IMR-90 (cell line): ENCODE data around the gene TRIM47. TPM values are rescaled to one million over a fixed set of nuclear protein-coding genes. Genes with fewer than 3 reads are reported as not detected.

Source experiments
- ATAC-seq: fragments of 200-7000 bp; cut with Tn5 transposase; 2 replicates; pipeline ENCODE4 v1.9.1; 2020; ENCODE audit warnings: low read depth, mild to moderate bottlenecking, moderate library complexity
- BruUV-seq: library from RNA; stranded (reverse); fragments of 400-500 nt; replicated peaks from 2 replicates; lab custom pipeline; 2021; lab: Mats Ljungman, UMichigan
- CTCF ChIA-PET: fragments of 300-600 bp; formaldehyde crosslinking; extraction: SDS; loops from one replicate; lab custom pipeline; 2021; ENCODE audit warnings: antibody characterized with exemption; lab: Yijun Ruan, JAX
- POLR2A ChIA-PET: fragments of 300-600 bp; sonication (Branson Sonifier 250); formaldehyde crosslinking; loops from one replicate; lab custom pipeline; 2022; ENCODE audit warnings: antibody characterized with exemption; ENCODE audit not compliant: unreplicated experiment; lab: Charles Lee
- DNase-seq: peaks from one replicate; pipeline ENCODE4 v3.0.0; 2013
- H2AFZ ChIP-seq: replicated peaks from 2 replicates; pipeline ENCODE3; 2013; ENCODE audit warnings: low read length, mild to moderate bottlenecking; ENCODE audit not compliant: poor library complexity
- H2AK5ac ChIP-seq: 2 replicates; pipeline ENCODE4 v1.6.1; 2013; ENCODE audit warnings: low read depth, low read length, inconsistent platforms
- H2AK9ac ChIP-seq: replicated peaks from 2 replicates; pipeline ENCODE3; 2013; ENCODE audit warnings: mild to moderate bottlenecking, low read depth, low read length, moderate library complexity; ENCODE audit not compliant: poor library complexity
- H2BK120ac ChIP-seq: 2 replicates; pipeline ENCODE4 v1.6.1; 2013; ENCODE audit warnings: low read depth, low read length, inconsistent platforms
- H2BK15ac ChIP-seq: 3 replicates; pipeline ENCODE4 v1.6.1; 2013; ENCODE audit warnings: low read depth, low read length, inconsistent platforms
- H2BK20ac ChIP-seq: 2 replicates; pipeline ENCODE4 v1.6.1; 2013; ENCODE audit warnings: low read depth, mild to moderate bottlenecking, inconsistent platforms, low read length, moderate library complexity
- H2BK5ac ChIP-seq: 2 replicates; pipeline ENCODE4 v1.6.1; 2013; ENCODE audit warnings: mild to moderate bottlenecking, low read depth, low read length, inconsistent platforms; ENCODE audit not compliant: poor library complexity, severe bottlenecking
- H3K14ac ChIP-seq: replicated peaks from 2 replicates; pipeline ENCODE4 v1.6.1; 2013; ENCODE audit warnings: low read depth, low read length, inconsistent platforms
- H3K18ac ChIP-seq: 2 replicates; pipeline ENCODE4 v1.6.1; 2013; ENCODE audit warnings: low read depth, low read length, control low read depth
- H3K23ac ChIP-seq: 2 replicates; pipeline ENCODE4 v1.6.1; 2013; ENCODE audit warnings: low read depth, low read length, inconsistent platforms
- H3K27ac ChIP-seq: 2 replicates; pipeline ENCODE4 v1.5.1; 2013; ENCODE audit warnings: mild to moderate bottlenecking, control low read depth, low read length; ENCODE audit not compliant: insufficient read depth
- H3K27me3 ChIP-seq: 2 replicates; pipeline ENCODE4 v1.6.1; 2013; ENCODE audit warnings: low read length; ENCODE audit not compliant: control insufficient read depth, insufficient read depth
- H3K36me3 ChIP-seq: 2 replicates; pipeline ENCODE4 v1.6.1; 2013; ENCODE audit warnings: low read length, mixed read lengths; ENCODE audit not compliant: control insufficient read depth, insufficient read depth
- H3K4ac ChIP-seq: 2 replicates; pipeline ENCODE4 v1.6.1; 2013; ENCODE audit warnings: low read depth, low read length, inconsistent platforms
- H3K4me1 ChIP-seq: 2 replicates; pipeline ENCODE4 v1.6.1; 2013; ENCODE audit warnings: low read length, mixed read lengths; ENCODE audit not compliant: control insufficient read depth, insufficient read depth
- H3K4me2 ChIP-seq: 2 replicates; pipeline ENCODE4 v1.6.1; 2013; ENCODE audit warnings: low read depth, mild to moderate bottlenecking, control low read depth, low read length, moderate library complexity
- H3K4me3 ChIP-seq: 2 replicates; pipeline ENCODE4 v1.5.1; 2013; ENCODE audit warnings: low read depth, mild to moderate bottlenecking, control low read depth, low read length, moderate library complexity; ENCODE audit not compliant: insufficient read depth
- H3K56ac ChIP-seq: 2 replicates; pipeline ENCODE4 v1.6.1; 2013; ENCODE audit warnings: low read length, inconsistent platforms; ENCODE audit not compliant: insufficient read depth; ENCODE audit errors: extremely low read depth
- H3K79me1 ChIP-seq, 2 experiments: 2 replicates each; pipeline ENCODE4 v1.6.1; 2013; ENCODE audit warnings: low read length in 2 of 2, inconsistent platforms in 1 of 2, low read depth in 1 of 2
- H3K9ac ChIP-seq: 2 replicates; pipeline ENCODE4 v1.6.1; 2013; ENCODE audit warnings: low read depth, low read length, control low read depth
- H3K9me1 ChIP-seq: 2 replicates; pipeline ENCODE4 v1.6.1; 2013; ENCODE audit warnings: low read length, inconsistent platforms; ENCODE audit not compliant: insufficient read depth
- H3K9me3 ChIP-seq: 2 replicates; pipeline ENCODE4 v1.6.1; 2013; ENCODE audit warnings: low read length; ENCODE audit not compliant: control insufficient read depth, insufficient read depth
- H4K20me1 ChIP-seq: 2 replicates; pipeline ENCODE4 v1.6.1; 2013; ENCODE audit warnings: low read length, inconsistent platforms; ENCODE audit not compliant: insufficient read depth
- H4K5ac ChIP-seq: 2 replicates; pipeline ENCODE4 v1.6.1; 2013; ENCODE audit warnings: mild to moderate bottlenecking, low read depth, low read length, control low read depth
- H4K8ac ChIP-seq, 2 experiments: 2 replicates each; pipeline ENCODE4 v1.6.1; 2013; ENCODE audit warnings: low read depth in 2 of 2, low read length in 2 of 2, control low read depth in 1 of 2, inconsistent platforms in 1 of 2
- H4K91ac ChIP-seq: 2 replicates; pipeline ENCODE4 v1.6.1; 2013; ENCODE audit warnings: low read depth, low read length, inconsistent platforms; ENCODE audit not compliant: insufficient read depth
- ELK1 ChIP-seq: fragments of 150-350 bp; IDR thresholded peaks from 2 replicates; pipeline ENCODE4 v1.6.1; 2016; ENCODE audit warnings: low read depth, mild to moderate bottlenecking, low read length, moderate library complexity, borderline replicate concordance
- WGBS, 2 experiments: methylation state at CpG; one replicate each; pipeline versions ENCODE4 v1.1.5 to v1.1.7; 2013; ENCODE audit warnings: missing lambda C conversion rate in 2 of 2; ENCODE audit not compliant: insufficient read length in 1 of 2; ENCODE audit errors: extremely low coverage in 2 of 2; 5-methylcytosine and 5-hydroxymethylcytosine counted together
- dilution Hi-C: fragments of 300-500 bp; cut with HindIII; formaldehyde crosslinking; loops from one replicate; pipeline ENCODE4 v1.14.3; 2018; ENCODE audit warnings: low sequenced_read_pairs; ENCODE audit not compliant: unreplicated experiment
- in situ Hi-C: fragments of 300-500 bp; cut with MboI; formaldehyde crosslinking; loops from 3 replicates; pipeline ENCODE4 v1.14.3; 2019; ENCODE audit warnings: low sequenced_read_pairs, inconsistent platforms, mixed read lengths
- intact Hi-C: fragments of 100-400 bp; cut with micrococcal nuclease; formaldehyde crosslinking; loops from 2 replicates; pipeline ENCODE4 v1.10.0; 2022
- polyA plus RNA-seq, 3 experiments: library from polyadenylated mRNA; depleted of rRNA; stranded (reverse); fragments of >200 nt; gene quantifications; 2 replicates each; pipeline ENCODE4 v1.2.3, GENCODE V29; 2012; ENCODE audit warnings: low replicate concordance in 1 of 3
- total RNA-seq: library from RNA; depleted of rRNA; stranded (reverse); fragments of >200 nt; gene quantifications from 2 replicates; pipeline ENCODE4 v1.2.3, GENCODE V29; 2012

The TRIM47 gene
- total and polyA plus RNA-seq, 2 of the 4 experiments (the other 2 are of a cell fraction), result 1.4 to 7.5 TPM

DNA sequence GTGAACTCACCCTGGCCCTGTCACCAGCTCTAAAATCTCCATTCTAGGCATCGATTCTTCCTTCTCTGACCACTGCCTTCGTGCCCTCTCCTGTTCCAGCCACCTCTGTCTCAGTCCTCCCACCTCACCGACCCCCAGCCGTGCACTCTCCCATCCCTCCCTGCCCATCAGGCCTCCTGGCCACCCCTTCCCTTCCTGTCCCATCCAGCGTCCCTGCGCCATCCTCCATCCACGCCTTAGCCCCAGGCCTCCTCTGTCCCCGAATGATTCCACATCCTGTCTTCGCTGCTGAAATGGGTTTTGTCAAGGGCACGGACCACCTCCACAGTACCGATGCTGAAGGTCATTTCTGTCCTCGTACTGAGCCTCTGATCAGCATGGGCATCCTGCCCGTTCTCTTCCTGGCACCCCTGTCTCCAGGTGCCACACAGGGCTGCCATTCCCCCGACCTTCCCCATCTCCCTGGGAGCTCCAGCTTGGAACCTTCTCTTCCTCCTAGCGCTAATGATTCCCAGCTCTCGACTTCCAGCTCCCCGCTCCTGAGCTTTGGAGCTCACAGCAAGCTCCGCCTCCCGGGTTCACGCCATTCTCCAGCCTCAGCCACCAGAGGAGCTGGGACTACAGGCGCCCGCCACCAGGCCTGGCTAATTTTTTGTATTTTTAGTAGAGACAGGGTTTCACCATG, 15.8 kb upstream of the TRIM47 start:
- Histone ChIP-seq H3K4me2 (no peak overlapping the region), H4K20me1 (peaks cover 4% of the 10 kb centered on the region; the same call in 1 of the 2 replicates), H2AFZ (no peak overlapping the region), H3K23ac (no peak overlapping the region), H3K27me3 (no peaks in the 10 kb centered on the region), H2BK20ac (no peak overlapping the region), H3K9ac (no peak overlapping the region), H3K14ac (no peak overlapping the region), H3K27ac (no peak overlapping the region), H3K18ac (no peak overlapping the region), H3K36me3 (peaks cover 21% of the 10 kb centered on the region), H3K4me1 (peaks cover 7% of the 10 kb centered on the region; the same call in 1 of the 2 replicates), H2BK15ac (no peak overlapping the region), H2AK9ac (peak overlapping the region; percentile 50), H4K91ac (no peak overlapping the region), H3K4ac (no peak overlapping the region), H3K4me3 (no peak overlapping the region), H3K79me1 (peaks cover 9 to 44% of the 10 kb centered on the region in 2 experiments; a peak in 3 of 4 replicates), H3K9me1 (peaks cover 12% of the 10 kb centered on the region; the same call in 1 of the 2 replicates), H3K9me3 (no peaks in the 10 kb centered on the region), H4K8ac (no peak overlapping the region), H4K5ac (no peak overlapping the region), H2AK5ac (peak overlapping the region; percentile 65; the same call in 1 of the 2 replicates), H2BK120ac (no peak overlapping the region), H2BK5ac (no peak overlapping the region), H3K56ac (no peak overlapping the region)
- whole genome bisulfite sequencing, 2 experiments, result 83% methylated on average over 11 of the region's 22 CpGs; no CpG with 5 or more reads in 1 of the 2 experiments
- intact Hi-C loops, result no loop called here
- ChIA-PET POLR2A (no interaction called here), CTCF (no interaction called here)
- in situ Hi-C loops, result no loop called here
- dilution Hi-C loops, result no loop called here
- no TSS peak for BruUV-seq
- ATAC-seq (no peak), DNase-seq (no peak)
- TF ChIP-seq ELK1, result no peak
